IMR-90 (cell line): ENCODE results near the gene ZXDC. TPM values are rescaled to one million over a fixed set of nuclear protein-coding genes. Genes with fewer than 3 reads are reported as not detected.

Experiments
- ATAC-seq: fragments of 200-7000 bp; cut with Tn5 transposase; 2 replicates; pipeline ENCODE4 v1.9.1; 2020; ENCODE audit warnings: low read depth, mild to moderate bottlenecking, moderate library complexity
- BruUV-seq: library from RNA; stranded (reverse); fragments of 400-500 nt; replicated peaks from 2 replicates; lab custom pipeline; 2021; lab: Mats Ljungman, UMichigan
- CTCF ChIA-PET: fragments of 300-600 bp; formaldehyde crosslinking; extraction: SDS; loops from one replicate; lab custom pipeline; 2021; ENCODE audit warnings: antibody characterized with exemption; lab: Yijun Ruan, JAX
- POLR2A ChIA-PET: fragments of 300-600 bp; sonication (Branson Sonifier 250); formaldehyde crosslinking; loops from one replicate; lab custom pipeline; 2022; ENCODE audit warnings: antibody characterized with exemption; ENCODE audit not compliant: unreplicated experiment; lab: Charles Lee
- DNase-seq: peaks from one replicate; pipeline ENCODE4 v3.0.0; 2013
- H2AFZ ChIP-seq: replicated peaks from 2 replicates; pipeline ENCODE3; 2013; ENCODE audit warnings: low read length, mild to moderate bottlenecking; ENCODE audit not compliant: poor library complexity
- H2AK5ac ChIP-seq: 2 replicates; pipeline ENCODE4 v1.6.1; 2013; ENCODE audit warnings: low read depth, low read length, inconsistent platforms
- H2AK9ac ChIP-seq: replicated peaks from 2 replicates; pipeline ENCODE3; 2013; ENCODE audit warnings: mild to moderate bottlenecking, low read depth, low read length, moderate library complexity; ENCODE audit not compliant: poor library complexity
- H2BK120ac ChIP-seq: 2 replicates; pipeline ENCODE4 v1.6.1; 2013; ENCODE audit warnings: low read depth, low read length, inconsistent platforms
- H2BK15ac ChIP-seq: 3 replicates; pipeline ENCODE4 v1.6.1; 2013; ENCODE audit warnings: low read depth, low read length, inconsistent platforms
- H2BK20ac ChIP-seq: 2 replicates; pipeline ENCODE4 v1.6.1; 2013; ENCODE audit warnings: low read depth, mild to moderate bottlenecking, inconsistent platforms, low read length, moderate library complexity
- H2BK5ac ChIP-seq: 2 replicates; pipeline ENCODE4 v1.6.1; 2013; ENCODE audit warnings: mild to moderate bottlenecking, low read depth, low read length, inconsistent platforms; ENCODE audit not compliant: poor library complexity, severe bottlenecking
- H3K14ac ChIP-seq: replicated peaks from 2 replicates; pipeline ENCODE4 v1.6.1; 2013; ENCODE audit warnings: low read depth, low read length, inconsistent platforms
- H3K18ac ChIP-seq: 2 replicates; pipeline ENCODE4 v1.6.1; 2013; ENCODE audit warnings: low read depth, low read length, control low read depth
- H3K23ac ChIP-seq: 2 replicates; pipeline ENCODE4 v1.6.1; 2013; ENCODE audit warnings: low read depth, low read length, inconsistent platforms
- H3K27ac ChIP-seq: 2 replicates; pipeline ENCODE4 v1.5.1; 2013; ENCODE audit warnings: mild to moderate bottlenecking, control low read depth, low read length; ENCODE audit not compliant: insufficient read depth
- H3K27me3 ChIP-seq: 2 replicates; pipeline ENCODE4 v1.6.1; 2013; ENCODE audit warnings: low read length; ENCODE audit not compliant: control insufficient read depth, insufficient read depth
- H3K36me3 ChIP-seq: 2 replicates; pipeline ENCODE4 v1.6.1; 2013; ENCODE audit warnings: low read length, mixed read lengths; ENCODE audit not compliant: control insufficient read depth, insufficient read depth
- H3K4ac ChIP-seq: 2 replicates; pipeline ENCODE4 v1.6.1; 2013; ENCODE audit warnings: low read depth, low read length, inconsistent platforms
- H3K4me1 ChIP-seq: 2 replicates; pipeline ENCODE4 v1.6.1; 2013; ENCODE audit warnings: low read length, mixed read lengths; ENCODE audit not compliant: control insufficient read depth, insufficient read depth
- H3K4me2 ChIP-seq: 2 replicates; pipeline ENCODE4 v1.6.1; 2013; ENCODE audit warnings: low read depth, mild to moderate bottlenecking, control low read depth, low read length, moderate library complexity
- H3K4me3 ChIP-seq: 2 replicates; pipeline ENCODE4 v1.5.1; 2013; ENCODE audit warnings: low read depth, mild to moderate bottlenecking, control low read depth, low read length, moderate library complexity; ENCODE audit not compliant: insufficient read depth
- H3K56ac ChIP-seq: 2 replicates; pipeline ENCODE4 v1.6.1; 2013; ENCODE audit warnings: low read length, inconsistent platforms; ENCODE audit not compliant: insufficient read depth; ENCODE audit errors: extremely low read depth
- H3K79me1 ChIP-seq, 2 experiments: 2 replicates each; pipeline ENCODE4 v1.6.1; 2013; ENCODE audit warnings: low read length in 2 of 2, inconsistent platforms in 1 of 2, low read depth in 1 of 2
- H3K9ac ChIP-seq: 2 replicates; pipeline ENCODE4 v1.6.1; 2013; ENCODE audit warnings: low read depth, low read length, control low read depth
- H3K9me1 ChIP-seq: 2 replicates; pipeline ENCODE4 v1.6.1; 2013; ENCODE audit warnings: low read length, inconsistent platforms; ENCODE audit not compliant: insufficient read depth
- H3K9me3 ChIP-seq: 2 replicates; pipeline ENCODE4 v1.6.1; 2013; ENCODE audit warnings: low read length; ENCODE audit not compliant: control insufficient read depth, insufficient read depth
- H4K20me1 ChIP-seq: 2 replicates; pipeline ENCODE4 v1.6.1; 2013; ENCODE audit warnings: low read length, inconsistent platforms; ENCODE audit not compliant: insufficient read depth
- H4K5ac ChIP-seq: 2 replicates; pipeline ENCODE4 v1.6.1; 2013; ENCODE audit warnings: mild to moderate bottlenecking, low read depth, low read length, control low read depth
- H4K8ac ChIP-seq, 2 experiments: 2 replicates each; pipeline ENCODE4 v1.6.1; 2013; ENCODE audit warnings: low read depth in 2 of 2, low read length in 2 of 2, control low read depth in 1 of 2, inconsistent platforms in 1 of 2
- H4K91ac ChIP-seq: 2 replicates; pipeline ENCODE4 v1.6.1; 2013; ENCODE audit warnings: low read depth, low read length, inconsistent platforms; ENCODE audit not compliant: insufficient read depth
- CEBPB ChIP-seq: IDR thresholded peaks from 2 replicates; pipeline ENCODE4 v1.6.1; 2012; ENCODE audit warnings: low read depth, low read length, improper control_type of control experiment
- CTCF ChIP-seq: conservative IDR thresholded peaks from 2 replicates; pipeline ENCODE4 v1.5.1; 2012; ENCODE audit warnings: mild to moderate bottlenecking, low read depth, low read length, improper control_type of control experiment
- ELK1 ChIP-seq: fragments of 150-350 bp; IDR thresholded peaks from 2 replicates; pipeline ENCODE4 v1.6.1; 2016; ENCODE audit warnings: low read depth, mild to moderate bottlenecking, low read length, moderate library complexity, borderline replicate concordance
- MXI1 ChIP-seq: IDR thresholded peaks from 2 replicates; pipeline ENCODE4 v1.6.1; 2012; ENCODE audit warnings: low read depth, mild to moderate bottlenecking, low read length, moderate library complexity, borderline replicate concordance
- POLR2A ChIP-seq: IDR thresholded peaks from 2 replicates; pipeline ENCODE4 v1.6.1; 2012; ENCODE audit warnings: mild to moderate bottlenecking, low read depth, low read length
- RCOR1 ChIP-seq: IDR thresholded peaks from 2 replicates; pipeline ENCODE4 v1.6.1; 2012; ENCODE audit warnings: mild to moderate bottlenecking, low read length, improper control_type of control experiment; ENCODE audit not compliant: insufficient replicate concordance
- WGBS, 2 experiments: methylation state at CpG; one replicate each; pipeline versions ENCODE4 v1.1.5 to v1.1.7; 2013; ENCODE audit warnings: missing lambda C conversion rate in 2 of 2; ENCODE audit not compliant: insufficient read length in 1 of 2; ENCODE audit errors: extremely low coverage in 2 of 2; 5-methylcytosine and 5-hydroxymethylcytosine counted together
- dilution Hi-C: fragments of 300-500 bp; cut with HindIII; formaldehyde crosslinking; loops from one replicate; pipeline ENCODE4 v1.14.3; 2018; ENCODE audit warnings: low sequenced_read_pairs; ENCODE audit not compliant: unreplicated experiment
- in situ Hi-C: fragments of 300-500 bp; cut with MboI; formaldehyde crosslinking; loops from 3 replicates; pipeline ENCODE4 v1.14.3; 2019; ENCODE audit warnings: low sequenced_read_pairs, inconsistent platforms, mixed read lengths
- intact Hi-C: fragments of 100-400 bp; cut with micrococcal nuclease; formaldehyde crosslinking; loops from 2 replicates; pipeline ENCODE4 v1.10.0; 2022
- polyA plus RNA-seq, 3 experiments: library from polyadenylated mRNA; depleted of rRNA; stranded (reverse); fragments of >200 nt; gene quantifications; 2 replicates each; pipeline ENCODE4 v1.2.3, GENCODE V29; 2012; ENCODE audit warnings: low replicate concordance in 1 of 3
- total RNA-seq: library from RNA; depleted of rRNA; stranded (reverse); fragments of >200 nt; gene quantifications from 2 replicates; pipeline ENCODE4 v1.2.3, GENCODE V29; 2012
- TF ChIP-seq, protein P1 (sequence below): fragments of 150-350 bp; IDR thresholded peaks from 2 replicates; pipeline ENCODE4 v1.6.1; 2017; ENCODE audit warnings: mild to moderate bottlenecking, antibody characterized with exemption, low read length, low read depth

Gene ZXDC
- total and polyA plus RNA-seq, 2 of the 4 experiments (the other 2 are of a cell fraction) = 11.5 to 14.3 TPM

GRCh38 chr3:126464997-126465396, 10.7 kb downstream of the ZXDC start:
- dilution Hi-C loops (no loop called here), in situ Hi-C loops (no loop called here), intact Hi-C loops (no loop called here)
- no peak overlapping the region for H3K4me2 ChIP-seq
- H3K23ac ChIP-seq = no peak overlapping the region
- no peak overlapping the region for H3K4ac ChIP-seq
- H3K18ac ChIP-seq = no peak overlapping the region
- H4K20me1 ChIP-seq = peaks cover 27% of the 10 kb centered on the region
- H3K14ac ChIP-seq = no peak overlapping the region
- no peaks in the 10 kb centered on the region for H3K27me3 ChIP-seq
- ChIA-PET CTCF (interaction anchor here (0.6 to 0.7 kb wide), 2 partner anchors 17 to 235 kb away, joined by 3 read pairs; no protein-coding TSS in a partner anchor), POLR2A (no interaction called here)
- no peaks in the 10 kb centered on the region; the same call in 1 of the 2 replicates for H3K4me1 ChIP-seq
- no peak overlapping the region for H4K5ac ChIP-seq
- ATAC-seq = no peak
- no peak for DNase-seq
- peaks cover 84% of the 10 kb centered on the region for H3K36me3 ChIP-seq
- BruUV-seq = no TSS peak
- no peak overlapping the region for H4K91ac ChIP-seq
- peaks cover 36 to 59% of the 10 kb centered on the region in 2 experiments for H3K79me1 ChIP-seq
- no peak overlapping the region for H4K8ac ChIP-seq
- H3K9me3 ChIP-seq = no peaks in the 10 kb centered on the region
- H3K9ac ChIP-seq = no peak overlapping the region
- no peak overlapping the region for H2AK5ac ChIP-seq
- no peak overlapping the region for H2AK9ac ChIP-seq
- H3K27ac ChIP-seq = no peak overlapping the region
- H3K9me1 ChIP-seq = no peaks in the 10 kb centered on the region; the same call in 1 of the 2 replicates
- WGBS, 2 experiments = 92% methylated on average over 5 of the region's 11 CpGs; no CpG with 5 or more reads in 1 of the 2 experiments
- no peak overlapping the region for H3K4me3 ChIP-seq
- TF ChIP-seq ELK1 = no peak
- no peak for TF ChIP-seq POLR2A
- TF ChIP-seq RCOR1 = no peak
- no peak for TF ChIP-seq MXI1
- no peak for TF ChIP-seq CTCF
- TF ChIP-seq, protein P1, sequence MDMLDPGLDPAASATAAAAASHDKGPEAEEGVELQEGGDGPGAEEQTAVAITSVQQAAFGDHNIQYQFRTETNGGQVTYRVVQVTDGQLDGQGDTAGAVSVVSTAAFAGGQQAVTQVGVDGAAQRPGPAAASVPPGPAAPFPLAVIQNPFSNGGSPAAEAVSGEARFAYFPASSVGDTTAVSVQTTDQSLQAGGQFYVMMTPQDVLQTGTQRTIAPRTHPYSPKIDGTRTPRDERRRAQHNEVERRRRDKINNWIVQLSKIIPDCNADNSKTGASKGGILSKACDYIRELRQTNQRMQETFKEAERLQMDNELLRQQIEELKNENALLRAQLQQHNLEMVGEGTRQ = no peak
- no peak for TF ChIP-seq CEBPB
- H2BK20ac ChIP-seq = no peak overlapping the region
- H2AFZ ChIP-seq = no peak overlapping the region
- H3K56ac ChIP-seq = no peak overlapping the region
- no peak overlapping the region for H2BK5ac ChIP-seq
- no peak overlapping the region for H2BK15ac ChIP-seq
- no peak overlapping the region for H2BK120ac ChIP-seq
